Neural cell (in vitro differentiated cells): Measurements from ENCODE around the gene ENO2.

ENCODE experiments used
- CTCF ChIP-seq: fragments of 450-650 bp; IDR thresholded peaks from 2 replicates; pipeline ENCODE4 v1.5.1; 2014; ENCODE audit warnings: antibody characterized with exemption, mild to moderate bottlenecking, moderate library complexity; ENCODE audit not compliant: poor library complexity, severe bottlenecking
- EZH2 ChIP-seq: fragments of 200-600, 300-800 bp; shearing (Covaris generic), sonication (generic); IDR thresholded peaks from 2 replicates; pipeline ENCODE4 v1.6.1; 2014; ENCODE audit warnings: antibody characterized with exemption, low read length, borderline replicate concordance, mild to moderate bottlenecking; ENCODE audit not compliant: insufficient read depth, poor library complexity, severe bottlenecking
- RAD21 ChIP-seq: fragments of 450-650 bp; conservative IDR thresholded peaks from 2 replicates; pipeline ENCODE4 v1.6.1; 2014; ENCODE audit warnings: antibody characterized with exemption, mild to moderate bottlenecking, moderate library complexity

- TF ChIP-seq CTCF, result peak; percentile 97
- TF ChIP-seq EZH2, result no peak
- TF ChIP-seq RAD21, result peak; percentile 68
These were observed 23.4 kb upstream of the ENO2 start for GRCh38 chr12:6890789-6891645.
